Measurements from ENCODE around the gene BAD. TPM values are rescaled to one million over a fixed set of nuclear protein-coding genes. Genes with fewer than 3 reads are reported as not detected.
A peak's percentile ranks its signal among the peaks of the same experiment; 100 is the strongest.

The BAD gene
- 10 to 100 TPM; 86.0 to 89.6 TPM for total RNA-seq

DNA sequence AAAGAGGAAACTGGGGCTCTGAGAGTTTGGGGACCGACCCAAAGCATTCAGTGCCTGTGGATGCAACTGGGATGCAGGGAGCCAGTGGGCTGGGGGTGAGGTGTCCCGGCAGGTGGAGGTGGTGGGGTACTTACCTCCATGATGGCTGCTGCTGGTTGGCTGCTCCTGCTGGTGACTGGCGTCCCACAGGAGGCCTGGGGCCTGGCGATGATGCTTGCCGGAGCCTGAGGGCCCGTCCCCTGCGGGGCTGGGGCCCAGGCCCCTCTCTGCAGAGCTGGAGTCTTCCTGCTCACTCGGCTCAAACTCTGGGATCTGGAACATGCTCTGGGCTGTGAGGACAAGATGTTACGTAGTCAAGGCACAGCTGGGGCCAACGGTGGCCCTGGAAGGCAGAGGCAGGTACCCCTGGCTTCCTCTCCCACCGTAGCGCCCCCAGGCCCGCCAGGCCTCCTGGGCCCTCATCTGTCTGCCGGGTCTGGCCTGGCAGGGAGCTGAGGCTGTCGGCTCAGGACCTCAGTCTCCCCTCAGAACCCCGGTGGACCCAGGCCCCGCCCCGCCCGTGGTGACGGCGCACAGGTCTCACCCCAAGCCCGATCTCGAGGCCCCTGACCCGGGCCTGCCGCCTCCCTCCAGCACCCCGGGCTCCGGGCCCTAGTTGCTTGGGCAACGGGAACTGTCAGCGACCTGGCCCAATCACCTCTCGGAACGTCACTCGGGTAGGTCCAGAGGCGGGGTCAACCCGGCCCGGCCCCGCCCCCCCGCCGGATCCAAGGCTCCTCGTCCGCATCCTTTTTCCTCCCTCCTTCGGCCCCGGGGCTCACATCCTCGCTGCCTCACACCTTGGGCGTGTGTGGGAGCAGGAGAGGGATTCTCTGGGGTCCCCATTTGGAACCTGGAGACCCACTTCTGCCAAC lies at the start of gene BAD:
BAD (minus strand) TSS at position 618 of the 914 bp plus-strand sequence; CDS start at position 321, 297 bp downstream.
- peak within 1 kb of the TSS; percentile 96 for H3K27ac ChIP-seq
- H3K36me3 ChIP-seq = no peaks in the 10 kb centered on the region
- H3K9me3 ChIP-seq = no peaks in the 10 kb centered on the region
- peak within 1 kb of the TSS; percentile 88 to 94 for H3K9ac ChIP-seq (ENCODE audit: low read depth in 2 of 2, low read length in 2 of 2)
- H3K27me3 ChIP-seq = no peaks in the 10 kb centered on the region
- no peak for TF ChIP-seq CTCF (IDR thresholded peaks at IDR 0.05)
- peaks cover 11% of the 10 kb centered on the region for H3K4me1 ChIP-seq
- H3K4me3 ChIP-seq = peak within 1 kb of the TSS; percentile 77
- intact Hi-C loops (cut with DNase I) = no loop called here
- DNase-seq = peak; percentile 97

- TF ChIP-seq CTCF (IDR thresholded peaks at IDR 0.05) = no peak
- Histone ChIP-seq H3K36me3 (no peaks in the 10 kb centered on the region), H3K4me3 (no peak overlapping the region), H3K9ac (ENCODE audit: low read depth in 2 of 2, low read length in 2 of 2) (no peak overlapping the region), H3K4me1 (peaks cover 19% of the 10 kb centered on the region), H3K27ac (no peak overlapping the region), H3K27me3 (no peaks in the 10 kb centered on the region), H3K9me3 (no peaks in the 10 kb centered on the region)
- intact Hi-C loops (cut with DNase I) = no loop called here
- no peak for DNase-seq
Observed at GRCh38 chr11:64333556-64333955, 49.1 kb upstream of the BAD start.

GRCh38 chr11:64331569-64332371 lies 47.3 kb upstream of the BAD start:
- Histone ChIP-seq H3K4me3 (no peak overlapping the region), H3K9ac (ENCODE audit: low read depth in 2 of 2, low read length in 2 of 2) (peak overlapping the region; percentile 26 to 46), H3K36me3 (no peaks in the 10 kb centered on the region), H3K27me3 (no peaks in the 10 kb centered on the region), H3K4me1 (peaks cover 19% of the 10 kb centered on the region), H3K27ac (peak overlapping the region; percentile 67), H3K9me3 (no peaks in the 10 kb centered on the region)
- DNase-seq = peak; percentile 92
- peak; percentile 61 for TF ChIP-seq CTCF (IDR thresholded peaks at IDR 0.05)
- intact Hi-C loops (cut with DNase I) = no loop called here

DNA sequence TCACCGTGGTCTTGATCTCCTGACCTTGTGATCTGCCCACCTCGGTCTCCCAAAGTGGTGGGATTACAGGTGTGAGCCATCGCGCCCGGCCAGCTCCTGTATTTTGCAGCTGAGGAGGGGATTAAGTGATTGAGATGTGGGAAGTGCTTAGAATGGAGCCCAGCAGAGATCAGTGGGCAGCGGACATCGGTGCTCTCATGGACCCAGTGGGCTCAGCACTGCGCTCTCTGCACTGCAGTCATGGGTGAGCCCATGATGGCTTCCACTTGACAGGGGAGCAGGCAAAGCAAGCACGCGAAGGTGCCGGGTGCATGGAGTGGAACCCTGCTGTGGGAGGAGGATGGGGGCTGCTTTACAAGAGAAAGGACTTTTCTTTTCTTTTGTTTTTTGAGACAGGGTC lies 46.4 kb upstream of the BAD start:
- Histone ChIP-seq H3K36me3 (no peaks in the 10 kb centered on the region), H3K9ac (ENCODE audit: low read depth in 2 of 2, low read length in 2 of 2) (peak overlapping the region in 1 of 2 donors; percentile 8), H3K27me3 (no peaks in the 10 kb centered on the region), H3K4me3 (no peak overlapping the region), H3K9me3 (no peaks in the 10 kb centered on the region), H3K27ac (peak overlapping the region; percentile 67), H3K4me1 (peaks cover 19% of the 10 kb centered on the region)
- no peak for DNase-seq
- intact Hi-C loops (cut with DNase I) = no loop called here
- TF ChIP-seq CTCF (IDR thresholded peaks at IDR 0.05) = no peak

DNA sequence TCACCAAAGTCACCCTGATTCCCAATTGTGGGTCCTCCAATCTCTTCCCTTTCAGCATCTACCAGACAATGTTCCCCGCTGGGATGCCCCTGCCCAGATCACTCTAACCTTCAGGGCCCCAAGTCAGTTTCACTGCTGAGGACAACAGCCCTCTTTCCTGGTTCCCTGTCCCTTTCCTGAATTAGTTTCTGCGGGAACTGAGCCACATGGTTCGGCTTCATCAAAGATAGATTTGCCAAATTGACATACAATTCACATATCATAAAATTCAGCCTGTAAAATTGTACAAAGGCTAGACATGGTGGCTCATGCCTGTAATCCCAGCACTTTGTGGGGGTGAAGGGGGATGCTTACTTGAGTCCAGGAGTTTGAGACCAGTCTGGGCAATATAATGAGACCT lies 43.5 kb upstream of the BAD start:
- Histone ChIP-seq H3K4me1 (peaks cover 16% of the 10 kb centered on the region), H3K4me3 (no peak overlapping the region), H3K27me3 (no peaks in the 10 kb centered on the region), H3K36me3 (no peaks in the 10 kb centered on the region), H3K9ac (ENCODE audit: low read depth in 2 of 2, low read length in 2 of 2) (peak overlapping the region in 1 of 2 donors; percentile 63), H3K9me3 (no peaks in the 10 kb centered on the region), H3K27ac (peak overlapping the region; percentile 67)
- TF ChIP-seq CTCF (IDR thresholded peaks at IDR 0.05) = no peak
- intact Hi-C loops (cut with DNase I) = no loop called here
- DNase-seq = peak; percentile 74

Data from colonic mucosa (tissue), 4 donors.